MM.1S (cell line): ENCODE data around the gene GPT2.

ENCODE experiments used
- EZH2 ChIP-seq: fragments of 300-600 bp; sonication (generic); optimal IDR thresholded peaks from 2 replicates; pipeline ENCODE3; 2017; ENCODE audit warnings: low read depth, mild to moderate bottlenecking, antibody characterized with exemption, low read length, mixed read lengths
- EZH2phosphoT487 ChIP-seq: fragments of 300-600 bp; sonication (generic); IDR thresholded peaks from 2 replicates; pipeline ENCODE4 v1.6.1; 2018; ENCODE audit warnings: antibody characterized with exemption, low read length
- TF ChIP-seq, protein P1 (sequence below): fragments of 300-600 bp; sonication (generic); IDR thresholded peaks from 2 replicates; pipeline ENCODE4 v1.5.1; 2016; ENCODE audit warnings: antibody characterized with exemption, low read length, mixed read lengths

DNA sequence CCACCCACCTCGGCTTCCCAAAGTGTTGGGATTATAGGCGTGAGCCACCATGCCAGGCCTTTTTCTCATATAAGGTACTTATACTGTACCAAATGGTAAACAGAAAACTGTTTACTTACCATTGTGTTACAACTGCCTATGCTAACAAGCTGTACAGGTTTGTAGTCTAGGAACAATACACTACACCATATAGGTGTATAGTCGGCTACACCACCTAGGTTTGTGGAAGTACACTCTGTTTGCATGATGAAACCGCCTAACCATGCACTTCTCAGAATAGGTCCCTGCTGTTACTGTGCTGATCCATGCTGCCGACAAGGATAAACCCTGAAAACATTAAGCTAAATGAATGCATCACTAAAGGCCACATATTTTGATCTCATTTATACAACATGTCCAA lies 70.4 kb downstream of the GPT2 start:
- TF ChIP-seq, protein P1, sequence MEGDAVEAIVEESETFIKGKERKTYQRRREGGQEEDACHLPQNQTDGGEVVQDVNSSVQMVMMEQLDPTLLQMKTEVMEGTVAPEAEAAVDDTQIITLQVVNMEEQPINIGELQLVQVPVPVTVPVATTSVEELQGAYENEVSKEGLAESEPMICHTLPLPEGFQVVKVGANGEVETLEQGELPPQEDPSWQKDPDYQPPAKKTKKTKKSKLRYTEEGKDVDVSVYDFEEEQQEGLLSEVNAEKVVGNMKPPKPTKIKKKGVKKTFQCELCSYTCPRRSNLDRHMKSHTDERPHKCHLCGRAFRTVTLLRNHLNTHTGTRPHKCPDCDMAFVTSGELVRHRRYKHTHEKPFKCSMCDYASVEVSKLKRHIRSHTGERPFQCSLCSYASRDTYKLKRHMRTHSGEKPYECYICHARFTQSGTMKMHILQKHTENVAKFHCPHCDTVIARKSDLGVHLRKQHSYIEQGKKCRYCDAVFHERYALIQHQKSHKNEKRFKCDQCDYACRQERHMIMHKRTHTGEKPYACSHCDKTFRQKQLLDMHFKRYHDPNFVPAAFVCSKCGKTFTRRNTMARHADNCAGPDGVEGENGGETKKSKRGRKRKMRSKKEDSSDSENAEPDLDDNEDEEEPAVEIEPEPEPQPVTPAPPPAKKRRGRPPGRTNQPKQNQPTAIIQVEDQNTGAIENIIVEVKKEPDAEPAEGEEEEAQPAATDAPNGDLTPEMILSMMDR = no peak
- TF ChIP-seq EZH2 (no peak), EZH2phosphoT487 (no peak)
